BE2C (cell line): ENCODE data around the gene HUNK.
"Not testable (repeated sequence)": the region's sequence is repeated elsewhere in the genome, so short reads cannot be mapped to it uniquely, and the experiment has no call there.

Experiments used
- DNase-seq: peaks from one replicate; pipeline ENCODE4 v3.0.0-alpha.2; 2020
- H3K27me3 ChIP-seq: fragments of 250-450 bp; sonication (Bioruptor Pico); 2 replicates; pipeline ENCODE4 v1.5.1; 2020; ENCODE audit warnings: mild to moderate bottlenecking
- H3K36me3 ChIP-seq: fragments of 250-450 bp; sonication (Bioruptor Pico); 2 replicates; pipeline ENCODE4 v1.5.1; 2020; ENCODE audit warnings: mild to moderate bottlenecking
- H3K4me1 ChIP-seq: fragments of 250-450 bp; sonication (Bioruptor Pico); 2 replicates; pipeline ENCODE4 v1.5.1; 2020
- H3K4me3 ChIP-seq: 2 replicates; pipeline ENCODE4 v1.5.1; 2011; ENCODE audit warnings: low read depth, low read length
- H3K9me3 ChIP-seq: fragments of 250-450 bp; sonication (Bioruptor Pico); 2 replicates; pipeline ENCODE4 v1.5.1; 2020
- CTCF ChIP-seq: IDR thresholded peaks from 2 replicates; pipeline ENCODE4 v1.5.1; 2012; ENCODE audit warnings: mild to moderate bottlenecking, low read depth, low read length

The HUNK gene

GRCh38 chr21:31866077-31866511, 6.7 kb upstream of the HUNK start:
- H3K9me3 ChIP-seq = no peaks in the 10 kb centered on the region
- H3K36me3 ChIP-seq = no peaks in the 10 kb centered on the region
- H3K4me3 ChIP-seq = no peak overlapping the region
- DNase-seq = peak; percentile 94
- 0 out of 2 replicates have a peak, but pooled peaks cover 3% of the 10 kb centered on the region for H3K4me1 ChIP-seq
- no peaks in the 10 kb centered on the region for H3K27me3 ChIP-seq
- peak; percentile 93 for TF ChIP-seq CTCF

GRCh38 chr21:31869750-31870149, 3.1 kb upstream of the HUNK start:
- no peak overlapping the region for H3K4me3 ChIP-seq
- no peaks in the 10 kb centered on the region for H3K9me3 ChIP-seq
- TF ChIP-seq CTCF = no peak
- H3K36me3 ChIP-seq = no peaks in the 10 kb centered on the region; the same call in 1 of the 2 replicates
- H3K4me1 ChIP-seq = 0 out of 2 replicates have a peak, but pooled peaks cover 3% of the 10 kb centered on the region
- no peak for DNase-seq
- H3K27me3 ChIP-seq = no peaks in the 10 kb centered on the region

GRCh38 chr21:31870472-31871193, 2.2 kb upstream of the HUNK start:
- Histone ChIP-seq H3K4me1 (0 out of 2 replicates have a peak, but pooled peaks cover 2% of the 10 kb centered on the region), H3K4me3 (no peak overlapping the region), H3K27me3 (no peaks in the 10 kb centered on the region), H3K36me3 (no peaks in the 10 kb centered on the region; the same call in 1 of the 2 replicates), H3K9me3 (no peaks in the 10 kb centered on the region)
- DNase-seq = no peak
- no peak for TF ChIP-seq CTCF

GRCh38 chr21:31871371-31871770, 1.4 kb upstream of the HUNK start:
- not testable (repeated sequence) for H3K4me3 ChIP-seq, H3K36me3 ChIP-seq, H3K9me3 ChIP-seq, H3K4me1 ChIP-seq, H3K27me3 ChIP-seq, DNase-seq

- no peak for DNase-seq
- Histone ChIP-seq H3K4me3 (peak overlapping the region; percentile 67), H3K27me3 (no peaks in the 10 kb centered on the region), H3K36me3 (no peaks in the 10 kb centered on the region; the same call in 1 of the 2 replicates), H3K4me1 (no peaks in the 10 kb centered on the region), H3K9me3 (no peaks in the 10 kb centered on the region)
- no peak for TF ChIP-seq CTCF
Observed at GRCh38 chr21:31872072-31872451, 758 bp upstream of the HUNK start.

GRCh38 chr21:31873275-31873695, 465 bp downstream of the HUNK start:
- peak; percentile 66 for DNase-seq
- no peak for TF ChIP-seq CTCF
- Histone ChIP-seq H3K9me3 (no peaks in the 10 kb centered on the region), H3K4me3 (peak overlapping the region; percentile 67), H3K36me3 (no peaks in the 10 kb centered on the region; the same call in 1 of the 2 replicates), H3K27me3 (no peaks in the 10 kb centered on the region), H3K4me1 (no peaks in the 10 kb centered on the region)
